GM12878 (cell line): Measurements from ENCODE around the gene VCPKMT. TPM values are rescaled to one million over a fixed set of nuclear protein-coding genes. Genes with fewer than 3 reads are reported as not detected.

Experiments
- BACH1 ChIP-seq: fragments of 450-650 bp; IDR thresholded peaks from 2 replicates; pipeline ENCODE4 v1.6.1; 2017; ENCODE audit warnings: mild to moderate bottlenecking, borderline replicate concordance
- BCL11A ChIP-seq: IDR thresholded peaks from 2 replicates; pipeline ENCODE4 v1.6.1; 2011; ENCODE audit warnings: low read depth, low read length
- BCL3 ChIP-seq: IDR thresholded peaks from 2 replicates; pipeline ENCODE4 v1.6.1; 2011; ENCODE audit warnings: borderline replicate concordance, low read depth, mild to moderate bottlenecking, moderate library complexity, low read length; ENCODE audit not compliant: insufficient read depth, poor library complexity, severe bottlenecking
- HDAC2 ChIP-seq: fragments of 200-600 bp; sonication (generic); IDR thresholded peaks from 2 replicates; pipeline ENCODE4 v1.6.1; 2017
- HDAC6 ChIP-seq: fragments of 200-600 bp; sonication (generic); IDR thresholded peaks from one replicate; pipeline ENCODE4 v1.8.0; 2017; ENCODE audit warnings: antibody characterized with exemption; ENCODE audit not compliant: unreplicated experiment
- KLF5 ChIP-seq: fragments of 450-650 bp; IDR thresholded peaks from 2 replicates; pipeline ENCODE4 v1.6.1; 2014; ENCODE audit warnings: mild to moderate bottlenecking; ENCODE audit not compliant: partially characterized antibody
- MEF2A ChIP-seq: IDR thresholded peaks from 2 replicates; pipeline ENCODE4 v1.6.1; 2011; ENCODE audit warnings: low read depth, mild to moderate bottlenecking, low read length, moderate library complexity; ENCODE audit not compliant: insufficient read depth
- MEF2B ChIP-seq: fragments of 450-650 bp; IDR thresholded peaks from 2 replicates; pipeline ENCODE4 v1.6.1; 2018; ENCODE audit warnings: mild to moderate bottlenecking, moderate library complexity; ENCODE audit not compliant: partially characterized antibody, poor library complexity, severe bottlenecking
- MYC ChIP-seq: IDR thresholded peaks from 2 replicates; pipeline ENCODE4 v1.6.1; 2011; ENCODE audit warnings: mild to moderate bottlenecking, low read length, moderate library complexity, inconsistent platforms; ENCODE audit not compliant: insufficient read depth, insufficient replicate concordance, insufficient read length, severe bottlenecking
- PAX8 ChIP-seq: fragments of 450-650 bp; IDR thresholded peaks from 2 replicates; pipeline ENCODE4 v1.6.1; 2017; ENCODE audit warnings: mild to moderate bottlenecking, moderate library complexity
- PBX3 ChIP-seq: IDR thresholded peaks from 2 replicates; pipeline ENCODE4 v1.6.1; 2011; ENCODE audit warnings: mild to moderate bottlenecking, low read depth, low read length, moderate library complexity; ENCODE audit not compliant: insufficient replicate concordance
- REST ChIP-seq: IDR thresholded peaks from 2 replicates; pipeline ENCODE4 v1.6.1; 2012; ENCODE audit warnings: mild to moderate bottlenecking, low read depth, low read length
- SMC3 ChIP-seq: IDR thresholded peaks from 2 replicates; pipeline ENCODE4 v1.6.1; 2011; ENCODE audit warnings: low read length, improper control_type of control experiment, borderline replicate concordance
- SUZ12 ChIP-seq: fragments of 200-600 bp; sonication (generic); IDR thresholded peaks from one replicate; pipeline ENCODE4 v1.6.1; 2018; ENCODE audit warnings: antibody characterized with exemption, mild to moderate bottlenecking; ENCODE audit not compliant: unreplicated experiment
- TAF1 ChIP-seq: IDR thresholded peaks from 2 replicates; pipeline ENCODE4 v1.6.1; 2011; ENCODE audit warnings: mild to moderate bottlenecking, low read depth, low read length, borderline replicate concordance
- USF1 ChIP-seq: IDR thresholded peaks from 2 replicates; pipeline ENCODE4 v1.6.1; 2011; ENCODE audit warnings: borderline replicate concordance, low read depth, mild to moderate bottlenecking, moderate library complexity, mixed read lengths, low read length; ENCODE audit not compliant: insufficient read depth; ENCODE audit errors: extremely low read length
- WRNIP1 ChIP-seq: IDR thresholded peaks from 2 replicates; pipeline ENCODE4 v1.6.1; 2011; ENCODE audit warnings: low read depth, low read length, improper control_type of control experiment, borderline replicate concordance
- YY1 ChIP-seq: IDR thresholded peaks from 2 replicates; pipeline ENCODE4 v1.6.1; 2011; ENCODE audit warnings: low read depth, mild to moderate bottlenecking, low read length
- ZNF687 ChIP-seq: fragments of 450-650 bp; IDR thresholded peaks from 2 replicates; pipeline ENCODE4 v1.6.1; 2017; ENCODE audit warnings: mild to moderate bottlenecking, moderate library complexity
- polyA plus RNA-seq, 11 experiments: library from polyadenylated mRNA; depleted of rRNA in 4 of 11; unstranded in 6 of 11; stranded (reverse) in 5 of 11; fragments of >200 nt; fragmentation: Nextera tagmentation in 4 of 11; fragmentation: Illumina TruSeq in 1 of 11; extraction: Ambion mirVana in 4 of 11; extraction: Trizol in 1 of 11; gene quantifications; 1 replicate in 1 of 11; 2 replicates in 10 of 11; pipeline versions ENCODE4 v1.2.1 to v1.2.3, GENCODE V29; 2011 to 2016; ENCODE audit warnings: inconsistent platforms in 2 of 11, missing spikeins in 2 of 11, low read depth in 1 of 11
- total RNA-seq, 4 experiments: library from RNA; depleted of rRNA in 3 of 4; stranded (reverse); fragments of >200 nt in 3 of 4; fragmentation: Illumina TruSeq in 1 of 4; extraction: Trizol in 1 of 4; gene quantifications; 2 replicates each; pipeline versions ENCODE4 v1.2.1 to v1.2.3, GENCODE V29; 2013 to 2021

Gene VCPKMT
- total and polyA plus RNA-seq, 10 of the 15 experiments (the other 5 are each of a cell fraction or from before 2014, with no cell fraction given): 8.5 to 18.4 (median 12.8) TPM

GRCh38 chr14:50064993-50065392, 51.4 kb downstream of the VCPKMT start (continued):
- TF ChIP-seq REST (no peak), MEF2B (peak; percentile 94), PAX8 (no peak), BCL11A (peak; percentile 86), KLF5 (peak; percentile 84), MEF2A (peak; percentile 88), USF1 (no peak), BCL3 (no peak), MYC (no peak), PBX3 (no peak), YY1 (0 out of 2 replicates have a peak, but pooled peaks have one; percentile 32), WRNIP1 (no peak), TAF1 (peak; percentile 49; the same call in 1 of the 2 replicates), SUZ12 (no peak), HDAC6 (no peak), SMC3 (no peak; the same call in 1 of the 2 replicates), BACH1 (peak; percentile 90; the same call in 1 of the 2 replicates), HDAC2 (no peak), ZNF687 (peak; percentile 86)
